Astrocyte (in vitro differentiated cells and primary cell): ENCODE data around the gene CDH7.

Experiments used
- CTCF ChIP-seq: IDR thresholded peaks from 2 replicates; pipeline ENCODE4 v1.5.1; 2011; ENCODE audit warnings: low read depth, mild to moderate bottlenecking, inconsistent platforms, low read length, moderate library complexity; ENCODE audit not compliant: insufficient read depth
- EZH2 ChIP-seq: IDR thresholded peaks from 2 replicates; pipeline ENCODE4 v1.6.1; 2012; ENCODE audit warnings: mild to moderate bottlenecking, low read length, inconsistent platforms; ENCODE audit not compliant: insufficient read depth

DNA sequence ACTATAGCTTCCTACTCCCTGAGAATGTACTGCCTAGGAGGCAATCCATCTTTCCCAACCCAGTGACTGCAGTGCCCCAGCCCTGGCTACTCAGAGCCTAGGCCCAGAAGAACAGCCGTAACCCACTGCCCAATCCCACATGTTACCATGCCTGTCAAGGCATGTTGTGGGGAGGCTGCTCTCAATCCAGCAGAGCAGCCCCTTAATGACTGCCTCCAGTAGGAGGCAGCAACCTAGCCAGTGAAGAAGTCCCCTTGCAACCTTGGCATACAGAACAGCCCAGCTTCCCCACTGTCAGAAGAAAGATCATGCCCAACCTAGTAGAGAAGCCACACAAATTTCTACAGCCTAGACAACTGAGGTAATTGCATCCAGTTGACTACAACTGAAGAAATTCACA, 44.2 kb upstream of the CDH7 start:
- TF ChIP-seq CTCF (no peak), EZH2 (no peak)
